ENCODE data around the gene CCDC90B. TPM values are rescaled to one million over a fixed set of nuclear protein-coding genes. Genes with fewer than 3 reads are reported as not detected.
"Not testable (repeated sequence)": the region's sequence is repeated elsewhere in the genome, so short reads cannot be mapped to it uniquely, and the experiment has no call there.

The CCDC90B gene
- total RNA-seq, 1 donor from 2014 or later, result 58.5 TPM

- Histone ChIP-seq H3K9me3 (ENCODE audit: control insufficient read depth in 3 of 3, low read length in 3 of 3) (no peaks in the 10 kb centered on the region), H3K9ac (ENCODE audit: low read depth in 1 of 3, low read length in 3 of 3) (no peak overlapping the region), H3K27ac (ENCODE audit: low read depth, low read length) (no peak overlapping the region), H3K27me3 (ENCODE audit: control insufficient read depth in 3 of 3, insufficient read depth in 3 of 3, low read length in 3 of 3) (no peaks in the 10 kb centered on the region), H3K36me3 (ENCODE audit: control insufficient read depth in 3 of 3, insufficient read depth in 3 of 3, low read length in 3 of 3) (no peaks in the 10 kb centered on the region), H3K4me1 (ENCODE audit: control insufficient read depth in 3 of 3, insufficient read depth in 3 of 3, low read length in 3 of 3) (peaks cover 0 to 7% (median 0%) of the 10 kb centered on the region in 3 donors), H3K4me3 (ENCODE audit: low read length in 3 of 3) (no peak overlapping the region)
Observed at GRCh38 chr11:83312430-83312829, 26.3 kb upstream of the CCDC90B start.

- H3K27ac ChIP-seq (ENCODE audit: low read depth, low read length), result no peak overlapping the region
- no peaks in the 10 kb centered on the region for H3K9me3 ChIP-seq (ENCODE audit: control insufficient read depth in 3 of 3, low read length in 3 of 3)
- no peak overlapping the region for H3K4me3 ChIP-seq (ENCODE audit: low read length in 3 of 3)
- H3K9ac ChIP-seq (ENCODE audit: low read depth in 1 of 3, low read length in 3 of 3), result no peak overlapping the region
- no peaks in the 10 kb centered on the region for H3K36me3 ChIP-seq (ENCODE audit: control insufficient read depth in 3 of 3, insufficient read depth in 3 of 3, low read length in 3 of 3)
- no peaks in the 10 kb centered on the region for H3K27me3 ChIP-seq (ENCODE audit: control insufficient read depth in 3 of 3, insufficient read depth in 3 of 3, low read length in 3 of 3)
- H3K4me1 ChIP-seq (ENCODE audit: control insufficient read depth in 3 of 3, insufficient read depth in 3 of 3, low read length in 3 of 3), result peaks cover 0 to 7% (median 0%) of the 10 kb centered on the region in 3 donors
Observed at GRCh38 chr11:83311701-83312100, 25.5 kb upstream of the CCDC90B start.

GRCh38 chr11:83310718-83311117 is 24.6 kb upstream of the CCDC90B start:
- Histone ChIP-seq H3K9ac (ENCODE audit: low read depth in 1 of 3, low read length in 3 of 3) (no peak overlapping the region), H3K4me1 (ENCODE audit: control insufficient read depth in 3 of 3, insufficient read depth in 3 of 3, low read length in 3 of 3) (peaks cover 0 to 7% (median 0%) of the 10 kb centered on the region in 3 donors), H3K27ac (ENCODE audit: low read depth, low read length) (no peak overlapping the region), H3K9me3 (ENCODE audit: control insufficient read depth in 3 of 3, low read length in 3 of 3) (no peaks in the 10 kb centered on the region), H3K27me3 (ENCODE audit: control insufficient read depth in 3 of 3, insufficient read depth in 3 of 3, low read length in 3 of 3) (no peaks in the 10 kb centered on the region), H3K4me3 (ENCODE audit: low read length in 3 of 3) (no peak overlapping the region), H3K36me3 (ENCODE audit: control insufficient read depth in 3 of 3, insufficient read depth in 3 of 3, low read length in 3 of 3) (no peaks in the 10 kb centered on the region)

- H3K4me1 ChIP-seq (ENCODE audit: control insufficient read depth in 3 of 3, insufficient read depth in 3 of 3, low read length in 3 of 3); H3K4me3 ChIP-seq (ENCODE audit: low read length in 3 of 3); H3K9ac ChIP-seq (ENCODE audit: low read depth in 1 of 3, low read length in 3 of 3); H3K27ac ChIP-seq (ENCODE audit: low read depth, low read length); H3K9me3 ChIP-seq (ENCODE audit: control insufficient read depth in 3 of 3, low read length in 3 of 3); H3K36me3 ChIP-seq (ENCODE audit: control insufficient read depth in 3 of 3, insufficient read depth in 3 of 3, low read length in 3 of 3); H3K27me3 ChIP-seq (ENCODE audit: control insufficient read depth in 3 of 3, insufficient read depth in 3 of 3, low read length in 3 of 3): not testable (repeated sequence)
Observed at GRCh38 chr11:83308536-83308935, 22.4 kb upstream of the CCDC90B start.

GRCh38 chr11:83306200-83307080 is 20.3 kb upstream of the CCDC90B start:
- Histone ChIP-seq H3K27ac (ENCODE audit: low read depth, low read length) (no peak overlapping the region), H3K36me3 (ENCODE audit: control insufficient read depth in 3 of 3, insufficient read depth in 3 of 3, low read length in 3 of 3) (no peaks in the 10 kb centered on the region), H3K9me3 (ENCODE audit: control insufficient read depth in 3 of 3, low read length in 3 of 3) (no peaks in the 10 kb centered on the region), H3K9ac (ENCODE audit: low read depth in 1 of 3, low read length in 3 of 3) (no peak overlapping the region), H3K4me1 (ENCODE audit: control insufficient read depth in 3 of 3, insufficient read depth in 3 of 3, low read length in 3 of 3) (no peaks in the 10 kb centered on the region), H3K4me3 (ENCODE audit: low read length in 3 of 3) (no peak overlapping the region), H3K27me3 (ENCODE audit: control insufficient read depth in 3 of 3, insufficient read depth in 3 of 3, low read length in 3 of 3) (no peaks in the 10 kb centered on the region)

GRCh38 chr11:83303316-83303715 is 17.1 kb upstream of the CCDC90B start:
- H3K4me3 ChIP-seq (ENCODE audit: low read length in 3 of 3), result no peak overlapping the region
- H3K27ac ChIP-seq (ENCODE audit: low read depth, low read length), result no peak overlapping the region
- no peaks in the 10 kb centered on the region for H3K27me3 ChIP-seq (ENCODE audit: control insufficient read depth in 3 of 3, insufficient read depth in 3 of 3, low read length in 3 of 3)
- no peaks in the 10 kb centered on the region for H3K4me1 ChIP-seq (ENCODE audit: control insufficient read depth in 3 of 3, insufficient read depth in 3 of 3, low read length in 3 of 3)
- H3K9me3 ChIP-seq (ENCODE audit: control insufficient read depth in 3 of 3, low read length in 3 of 3), result no peaks in the 10 kb centered on the region
- H3K36me3 ChIP-seq (ENCODE audit: control insufficient read depth in 3 of 3, insufficient read depth in 3 of 3, low read length in 3 of 3), result no peaks in the 10 kb centered on the region
- H3K9ac ChIP-seq (ENCODE audit: low read depth in 1 of 3, low read length in 3 of 3), result no peak overlapping the region

GRCh38 chr11:83302151-83302550 is 16.0 kb upstream of the CCDC90B start:
- no peaks in the 10 kb centered on the region for H3K27me3 ChIP-seq (ENCODE audit: control insufficient read depth in 3 of 3, insufficient read depth in 3 of 3, low read length in 3 of 3)
- no peaks in the 10 kb centered on the region for H3K9me3 ChIP-seq (ENCODE audit: control insufficient read depth in 3 of 3, low read length in 3 of 3)
- no peak overlapping the region for H3K9ac ChIP-seq (ENCODE audit: low read depth in 1 of 3, low read length in 3 of 3)
- H3K36me3 ChIP-seq (ENCODE audit: control insufficient read depth in 3 of 3, insufficient read depth in 3 of 3, low read length in 3 of 3), result no peaks in the 10 kb centered on the region
- H3K27ac ChIP-seq (ENCODE audit: low read depth, low read length), result no peak overlapping the region
- H3K4me3 ChIP-seq (ENCODE audit: low read length in 3 of 3), result no peak overlapping the region
- no peaks in the 10 kb centered on the region for H3K4me1 ChIP-seq (ENCODE audit: control insufficient read depth in 3 of 3, insufficient read depth in 3 of 3, low read length in 3 of 3)

GRCh38 chr11:83299681-83300080 is 13.5 kb upstream of the CCDC90B start:
- Histone ChIP-seq H3K4me3 (ENCODE audit: low read length in 3 of 3) (no peak overlapping the region), H3K27me3 (ENCODE audit: control insufficient read depth in 3 of 3, insufficient read depth in 3 of 3, low read length in 3 of 3) (no peaks in the 10 kb centered on the region), H3K36me3 (ENCODE audit: control insufficient read depth in 3 of 3, insufficient read depth in 3 of 3, low read length in 3 of 3) (no peaks in the 10 kb centered on the region), H3K9me3 (ENCODE audit: control insufficient read depth in 3 of 3, low read length in 3 of 3) (no peaks in the 10 kb centered on the region), H3K27ac (ENCODE audit: low read depth, low read length) (no peak overlapping the region), H3K9ac (ENCODE audit: low read depth in 1 of 3, low read length in 3 of 3) (no peak overlapping the region), H3K4me1 (ENCODE audit: control insufficient read depth in 3 of 3, insufficient read depth in 3 of 3, low read length in 3 of 3) (no peaks in the 10 kb centered on the region)

- H3K4me1 ChIP-seq (ENCODE audit: control insufficient read depth in 3 of 3, insufficient read depth in 3 of 3, low read length in 3 of 3), result peaks cover 0 to 4% (median 3%) of the 10 kb centered on the region in 3 donors
- H3K4me3 ChIP-seq (ENCODE audit: low read length in 3 of 3), result no peak overlapping the region
- H3K9me3 ChIP-seq (ENCODE audit: control insufficient read depth in 3 of 3, low read length in 3 of 3), result no peaks in the 10 kb centered on the region
- H3K9ac ChIP-seq (ENCODE audit: low read depth in 1 of 3, low read length in 3 of 3), result no peak overlapping the region
- H3K27ac ChIP-seq (ENCODE audit: low read depth, low read length), result no peak overlapping the region
- H3K36me3 ChIP-seq (ENCODE audit: control insufficient read depth in 3 of 3, insufficient read depth in 3 of 3, low read length in 3 of 3), result no peaks in the 10 kb centered on the region
- H3K27me3 ChIP-seq (ENCODE audit: control insufficient read depth in 3 of 3, insufficient read depth in 3 of 3, low read length in 3 of 3), result no peaks in the 10 kb centered on the region
Observed at GRCh38 chr11:83294208-83294607, 8.0 kb upstream of the CCDC90B start.

GRCh38 chr11:83293457-83293774 is 7.2 kb upstream of the CCDC90B start:
- Histone ChIP-seq H3K36me3 (ENCODE audit: control insufficient read depth in 3 of 3, insufficient read depth in 3 of 3, low read length in 3 of 3) (no peaks in the 10 kb centered on the region), H3K9ac (ENCODE audit: low read depth in 1 of 3, low read length in 3 of 3) (no peak overlapping the region), H3K9me3 (ENCODE audit: control insufficient read depth in 3 of 3, low read length in 3 of 3) (no peaks in the 10 kb centered on the region), H3K4me3 (ENCODE audit: low read length in 3 of 3) (no peak overlapping the region), H3K4me1 (ENCODE audit: control insufficient read depth in 3 of 3, insufficient read depth in 3 of 3, low read length in 3 of 3) (peaks cover 0 to 4% (median 3%) of the 10 kb centered on the region in 3 donors), H3K27ac (ENCODE audit: low read depth, low read length) (no peak overlapping the region), H3K27me3 (ENCODE audit: control insufficient read depth in 3 of 3, insufficient read depth in 3 of 3, low read length in 3 of 3) (no peaks in the 10 kb centered on the region)
